Bronchial epithelial cell (primary cell): Measurements from ENCODE around the gene NDUFAF5. TPM values are rescaled to one million over a fixed set of nuclear protein-coding genes. Genes with fewer than 3 reads are reported as not detected.
A peak's percentile ranks its signal among the peaks of the same experiment; 100 is the strongest.

Source experiments
- DNase-seq: peaks from one replicate; pipeline ENCODE4 v3.0.0-alpha.2; 2010; ENCODE audit warnings: low read depth
- FAIRE-seq: peaks from 2 replicates; lab custom pipeline; 2011; peaks lifted over from hg19 to GRCh38; lab: Jason Lieb, UNC
- H3K27me3 ChIP-seq: 2 replicates; pipeline ENCODE4 v1.5.1; 2011; ENCODE audit warnings: low read length; ENCODE audit not compliant: control insufficient read depth, insufficient read depth
- H3K36me3 ChIP-seq: 2 replicates; pipeline ENCODE4 v1.5.1; 2011; ENCODE audit warnings: low read length; ENCODE audit not compliant: control insufficient read depth, insufficient read depth
- H3K4me3 ChIP-seq: 2 replicates; pipeline ENCODE4 v1.5.1; 2011; ENCODE audit warnings: mild to moderate bottlenecking, low read depth, low read length, control low read depth
- CTCF ChIP-seq: IDR thresholded peaks from 2 replicates; pipeline ENCODE4 v1.5.1; 2011; ENCODE audit warnings: mild to moderate bottlenecking, moderate library complexity, low read length, control low read depth, inconsistent platforms; ENCODE audit not compliant: insufficient read depth, severe bottlenecking
- total RNA-seq: library from RNA; depleted of rRNA; stranded (reverse); fragments of >200 nt; gene quantifications from 2 replicates; pipeline ENCODE4 v1.2.1, GENCODE V29; 2014

NDUFAF5 gene
- total RNA-seq, 1 donor from 2014 or later, result 15.0 TPM

DNA sequence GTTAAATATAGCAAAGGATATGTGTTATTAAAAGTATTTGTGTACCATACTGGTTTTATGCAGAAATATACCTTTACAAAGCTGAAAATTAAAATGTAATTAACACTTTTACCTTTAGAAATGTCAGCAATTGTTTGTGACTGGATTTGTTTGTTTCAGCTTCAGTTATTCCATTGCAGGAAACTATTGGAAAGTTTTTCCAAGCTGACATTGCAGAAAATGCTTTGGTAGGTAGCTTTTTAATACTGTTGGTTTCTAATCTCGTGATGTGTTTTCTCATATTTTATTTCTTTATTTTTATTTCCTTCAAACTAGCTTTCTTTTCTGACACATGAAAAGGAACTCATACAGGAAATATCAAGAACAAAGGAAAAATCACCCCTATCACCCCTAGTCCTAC lies 8.2 kb downstream of the NDUFAF5 start:
- Histone ChIP-seq H3K27me3 (no peaks in the 10 kb centered on the region), H3K36me3 (peaks cover 8% of the 10 kb centered on the region), H3K4me3 (no peak overlapping the region)
- TF ChIP-seq CTCF, result no peak
- FAIRE-seq (no peak), DNase-seq (no peak)

DNA sequence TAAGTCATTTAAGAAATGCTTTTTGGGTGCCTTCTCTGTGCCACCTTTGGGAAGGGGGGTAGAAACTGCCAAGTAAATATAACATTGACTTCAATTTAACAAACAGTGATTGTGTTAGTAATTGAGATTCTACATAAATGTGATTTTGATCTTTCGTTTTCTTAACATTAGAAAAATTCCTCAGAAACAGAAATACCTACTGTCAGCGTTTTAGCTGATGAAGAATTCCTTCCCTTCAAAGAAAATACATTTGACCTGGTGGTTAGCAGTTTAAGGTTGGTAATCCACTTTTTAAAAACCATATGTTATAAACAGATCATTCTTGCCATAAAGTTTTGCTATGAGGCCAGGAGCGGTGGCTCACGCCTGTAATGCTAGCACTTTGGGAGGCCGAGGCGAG lies 9.8 kb downstream of the NDUFAF5 start:
- H3K4me3 ChIP-seq, result no peak overlapping the region
- no peak for TF ChIP-seq CTCF
- FAIRE-seq (no peak), DNase-seq (no peak)
- H3K27me3 ChIP-seq, result no peaks in the 10 kb centered on the region
- peaks cover 8% of the 10 kb centered on the region for H3K36me3 ChIP-seq

- peaks cover 12% of the 10 kb centered on the region for H3K36me3 ChIP-seq
- FAIRE-seq, result no peak
- TF ChIP-seq CTCF, result no peak
Measured at GRCh38 chr20:13799040-13799439, 14.2 kb downstream of the NDUFAF5 start.

GRCh38 chr20:13799974-13800373 lies 15.1 kb downstream of the NDUFAF5 start:
- Histone ChIP-seq H3K36me3 (peaks cover 8% of the 10 kb centered on the region), H3K4me3 (no peak overlapping the region), H3K27me3 (no peaks in the 10 kb centered on the region)
- no peak for TF ChIP-seq CTCF
- no peak for FAIRE-seq
- no peak for DNase-seq

More at GRCh38 chr20:13799040-13799439, 14.2 kb downstream of the NDUFAF5 start:
- no peaks in the 10 kb centered on the region for H3K27me3 ChIP-seq
- no peak overlapping the region for H3K4me3 ChIP-seq
- no peak for DNase-seq

- Histone ChIP-seq H3K36me3 (peaks cover 6% of the 10 kb centered on the region), H3K4me3 (no peak overlapping the region), H3K27me3 (no peaks in the 10 kb centered on the region)
- no peak for TF ChIP-seq CTCF
- DNase-seq (peak; percentile 95), FAIRE-seq (peak; percentile 97)
Measured at GRCh38 chr20:13800728-13801134, 15.9 kb downstream of the NDUFAF5 start.

DNA sequence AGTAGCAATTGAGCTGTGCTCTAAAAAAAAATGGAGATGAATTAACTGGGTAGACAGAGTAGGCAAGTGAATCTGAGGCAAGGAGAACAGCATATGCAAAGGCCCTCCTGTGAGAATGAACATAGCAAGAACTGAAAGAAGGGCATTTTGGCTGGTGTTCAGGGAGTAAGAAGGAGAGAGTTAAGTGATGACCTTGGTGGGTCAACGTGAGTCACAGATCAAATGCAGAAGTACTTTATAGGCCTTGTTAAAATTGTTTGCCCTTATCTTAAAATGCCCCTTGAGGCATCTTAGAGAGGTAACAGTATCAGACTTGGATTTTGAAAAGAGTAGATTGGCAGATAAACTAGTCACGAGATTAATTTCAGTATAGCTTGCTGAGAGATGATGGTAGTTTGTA lies 24.5 kb downstream of the NDUFAF5 start:
- no peak for DNase-seq
- Histone ChIP-seq H3K27me3 (no peaks in the 10 kb centered on the region), H3K36me3 (peaks cover 11% of the 10 kb centered on the region), H3K4me3 (no peak overlapping the region)
- no peak for FAIRE-seq
- no peak for TF ChIP-seq CTCF
